Measurements from ENCODE around the gene NECTIN2.
"Not testable (repeated sequence)": the region's sequence is repeated elsewhere in the genome, so short reads cannot be mapped to it uniquely, and the experiment has no call there.

The NECTIN2 gene

GRCh38 chr19:44855606-44856005 is 9.5 kb downstream of the NECTIN2 start:
- no peak for DNase-seq (ENCODE audit: low read depth)
- TF ChIP-seq, protein P1, sequence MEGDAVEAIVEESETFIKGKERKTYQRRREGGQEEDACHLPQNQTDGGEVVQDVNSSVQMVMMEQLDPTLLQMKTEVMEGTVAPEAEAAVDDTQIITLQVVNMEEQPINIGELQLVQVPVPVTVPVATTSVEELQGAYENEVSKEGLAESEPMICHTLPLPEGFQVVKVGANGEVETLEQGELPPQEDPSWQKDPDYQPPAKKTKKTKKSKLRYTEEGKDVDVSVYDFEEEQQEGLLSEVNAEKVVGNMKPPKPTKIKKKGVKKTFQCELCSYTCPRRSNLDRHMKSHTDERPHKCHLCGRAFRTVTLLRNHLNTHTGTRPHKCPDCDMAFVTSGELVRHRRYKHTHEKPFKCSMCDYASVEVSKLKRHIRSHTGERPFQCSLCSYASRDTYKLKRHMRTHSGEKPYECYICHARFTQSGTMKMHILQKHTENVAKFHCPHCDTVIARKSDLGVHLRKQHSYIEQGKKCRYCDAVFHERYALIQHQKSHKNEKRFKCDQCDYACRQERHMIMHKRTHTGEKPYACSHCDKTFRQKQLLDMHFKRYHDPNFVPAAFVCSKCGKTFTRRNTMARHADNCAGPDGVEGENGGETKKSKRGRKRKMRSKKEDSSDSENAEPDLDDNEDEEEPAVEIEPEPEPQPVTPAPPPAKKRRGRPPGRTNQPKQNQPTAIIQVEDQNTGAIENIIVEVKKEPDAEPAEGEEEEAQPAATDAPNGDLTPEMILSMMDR (IDR thresholded peaks at IDR 0.05; ENCODE audit: control insufficient read depth, insufficient read depth, low read depth, low read length, missing control alignments), result no peak

GRCh38 chr19:44856421-44857083 is 10.5 kb downstream of the NECTIN2 start:
- no peak overlapping the region for H3K4me3 ChIP-seq (ENCODE audit: control insufficient read depth, low read depth, low read length)
- TF ChIP-seq, protein P1 (IDR thresholded peaks at IDR 0.05; ENCODE audit: control insufficient read depth, insufficient read depth, low read depth, low read length, missing control alignments), result no peak
- DNase-seq (ENCODE audit: low read depth), result no peak

More at GRCh38 chr19:44855606-44856005, 9.5 kb downstream of the NECTIN2 start:
- H3K4me3 ChIP-seq (ENCODE audit: control insufficient read depth, low read depth, low read length), result no peak overlapping the region

- TF ChIP-seq, protein P1 (IDR thresholded peaks at IDR 0.05; ENCODE audit: control insufficient read depth, insufficient read depth, low read depth, low read length, missing control alignments), result no peak
- no peak for DNase-seq (ENCODE audit: low read depth)
- no peak overlapping the region for H3K4me3 ChIP-seq (ENCODE audit: control insufficient read depth, low read depth, low read length)
Measured at GRCh38 chr19:44857837-44858236, 11.7 kb downstream of the NECTIN2 start.

DNA sequence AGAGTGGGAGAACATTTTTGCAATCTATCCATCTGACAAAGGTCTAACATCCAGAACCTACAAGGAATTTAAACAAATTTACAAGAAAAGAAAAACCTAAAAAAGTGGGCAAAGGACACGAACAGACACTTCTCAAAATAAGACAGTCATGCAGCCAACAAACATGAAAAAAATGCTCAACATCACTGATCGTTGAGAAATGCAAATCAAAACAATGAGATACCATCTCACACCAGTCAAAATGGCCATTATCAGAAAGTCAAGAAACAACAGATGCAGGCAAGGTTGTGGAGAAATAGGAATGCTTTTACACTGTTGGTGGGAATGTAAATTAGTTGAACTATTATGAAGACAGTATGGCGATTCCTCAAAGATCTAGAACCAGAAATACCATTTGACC is 15.5 kb downstream of the NECTIN2 start:
- H3K4me3 ChIP-seq (ENCODE audit: control insufficient read depth, low read depth, low read length); DNase-seq (ENCODE audit: low read depth): not testable (repeated sequence)

GRCh38 chr19:44863990-44864389 is 17.9 kb downstream of the NECTIN2 start:
- TF ChIP-seq, protein P1 (IDR thresholded peaks at IDR 0.05; ENCODE audit: control insufficient read depth, insufficient read depth, low read depth, low read length, missing control alignments), result no peak
- no peak overlapping the region for H3K4me3 ChIP-seq (ENCODE audit: control insufficient read depth, low read depth, low read length)
- DNase-seq (ENCODE audit: low read depth), result no peak

DNA sequence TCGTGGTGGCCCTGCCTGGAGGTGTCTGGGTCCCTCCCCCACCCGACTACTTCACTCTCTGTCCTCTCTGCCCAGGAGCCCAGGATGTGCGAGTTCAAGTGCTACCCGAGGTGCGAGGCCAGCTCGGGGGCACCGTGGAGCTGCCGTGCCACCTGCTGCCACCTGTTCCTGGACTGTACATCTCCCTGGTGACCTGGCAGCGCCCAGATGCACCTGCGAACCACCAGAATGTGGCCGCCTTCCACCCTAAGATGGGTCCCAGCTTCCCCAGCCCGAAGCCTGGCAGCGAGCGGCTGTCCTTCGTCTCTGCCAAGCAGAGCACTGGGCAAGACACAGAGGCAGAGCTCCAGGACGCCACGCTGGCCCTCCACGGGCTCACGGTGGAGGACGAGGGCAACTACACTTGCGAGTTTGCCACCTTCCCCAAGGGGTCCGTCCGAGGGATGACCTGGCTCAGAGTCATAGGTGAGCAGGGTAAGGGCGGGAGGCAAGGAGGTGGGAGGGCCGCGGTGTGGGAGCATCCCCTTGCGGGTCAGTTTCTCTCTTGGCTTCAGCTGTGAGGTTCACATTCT is 19.2 kb downstream of the NECTIN2 start:
- no peak for DNase-seq (ENCODE audit: low read depth)
- H3K4me3 ChIP-seq (ENCODE audit: control insufficient read depth, low read depth, low read length), result no peak overlapping the region
- TF ChIP-seq, protein P1 (IDR thresholded peaks at IDR 0.05; ENCODE audit: control insufficient read depth, insufficient read depth, low read depth, low read length, missing control alignments), result no peak

GRCh38 chr19:44866664-44867063 is 20.6 kb downstream of the NECTIN2 start:
- TF ChIP-seq, protein P1 (IDR thresholded peaks at IDR 0.05; ENCODE audit: control insufficient read depth, insufficient read depth, low read depth, low read length, missing control alignments), result no peak
- no peak for DNase-seq (ENCODE audit: low read depth)
- H3K4me3 ChIP-seq (ENCODE audit: control insufficient read depth, low read depth, low read length), result no peak overlapping the region

Measured in AG09309 (cell line).